ENCODE data around the gene PADI2. TPM values are rescaled to one million over a fixed set of nuclear protein-coding genes. Genes with fewer than 3 reads are reported as not detected.

The PADI2 gene
- total and polyA plus RNA-seq, 9 of the 15 experiments (the other 6 are each of a cell fraction or from before 2014, with no cell fraction given), result 0.01 to 0.11 (median 0.01) TPM; not detected in 5

DNA sequence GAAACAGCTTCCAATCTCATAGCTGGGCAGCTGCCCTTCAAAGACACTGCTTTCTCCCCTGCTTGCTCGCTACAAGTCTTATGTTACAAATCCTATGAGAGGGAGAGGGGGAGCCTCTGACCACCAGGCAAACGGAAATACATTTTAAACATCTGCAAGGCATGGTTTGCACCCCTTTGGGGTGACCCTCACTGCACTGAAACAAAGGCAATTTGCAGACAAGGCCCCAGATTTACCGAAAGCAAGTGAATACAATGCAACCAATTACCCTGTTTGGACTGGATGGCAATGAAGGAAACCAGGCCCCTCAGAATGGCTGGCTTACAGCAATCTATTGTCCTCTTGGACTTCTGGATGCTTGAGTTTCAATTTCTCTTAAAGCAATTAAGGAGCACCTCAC, 95.7 kb downstream of the PADI2 start (continued):
- TF ChIP-seq, protein P1, sequence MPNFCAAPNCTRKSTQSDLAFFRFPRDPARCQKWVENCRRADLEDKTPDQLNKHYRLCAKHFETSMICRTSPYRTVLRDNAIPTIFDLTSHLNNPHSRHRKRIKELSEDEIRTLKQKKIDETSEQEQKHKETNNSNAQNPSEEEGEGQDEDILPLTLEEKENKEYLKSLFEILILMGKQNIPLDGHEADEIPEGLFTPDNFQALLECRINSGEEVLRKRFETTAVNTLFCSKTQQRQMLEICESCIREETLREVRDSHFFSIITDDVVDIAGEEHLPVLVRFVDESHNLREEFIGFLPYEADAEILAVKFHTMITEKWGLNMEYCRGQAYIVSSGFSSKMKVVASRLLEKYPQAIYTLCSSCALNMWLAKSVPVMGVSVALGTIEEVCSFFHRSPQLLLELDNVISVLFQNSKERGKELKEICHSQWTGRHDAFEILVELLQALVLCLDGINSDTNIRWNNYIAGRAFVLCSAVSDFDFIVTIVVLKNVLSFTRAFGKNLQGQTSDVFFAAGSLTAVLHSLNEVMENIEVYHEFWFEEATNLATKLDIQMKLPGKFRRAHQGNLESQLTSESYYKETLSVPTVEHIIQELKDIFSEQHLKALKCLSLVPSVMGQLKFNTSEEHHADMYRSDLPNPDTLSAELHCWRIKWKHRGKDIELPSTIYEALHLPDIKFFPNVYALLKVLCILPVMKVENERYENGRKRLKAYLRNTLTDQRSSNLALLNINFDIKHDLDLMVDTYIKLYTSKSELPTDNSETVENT (CRISPR knock-in tag; IDR thresholded peaks at IDR 0.05), result no peak
- TF ChIP-seq CREM (IDR thresholded peaks at IDR 0.05; ENCODE audit: low read depth) (no peak), CC2D1A (IDR thresholded peaks at IDR 0.05) (no peak), PRMT5 (CRISPR knock-in tag; IDR thresholded peaks at IDR 0.05) (no peak), KDM4B (IDR thresholded peaks at IDR 0.05; ENCODE audit: borderline replicate concordance in 2 of 2, low read depth in 1 of 2) (no peak), ZKSCAN1 (IDR thresholded peaks at IDR 0.05; ENCODE audit: low read depth, low read length) (no peak)
- TF ChIP-seq, protein P2, sequence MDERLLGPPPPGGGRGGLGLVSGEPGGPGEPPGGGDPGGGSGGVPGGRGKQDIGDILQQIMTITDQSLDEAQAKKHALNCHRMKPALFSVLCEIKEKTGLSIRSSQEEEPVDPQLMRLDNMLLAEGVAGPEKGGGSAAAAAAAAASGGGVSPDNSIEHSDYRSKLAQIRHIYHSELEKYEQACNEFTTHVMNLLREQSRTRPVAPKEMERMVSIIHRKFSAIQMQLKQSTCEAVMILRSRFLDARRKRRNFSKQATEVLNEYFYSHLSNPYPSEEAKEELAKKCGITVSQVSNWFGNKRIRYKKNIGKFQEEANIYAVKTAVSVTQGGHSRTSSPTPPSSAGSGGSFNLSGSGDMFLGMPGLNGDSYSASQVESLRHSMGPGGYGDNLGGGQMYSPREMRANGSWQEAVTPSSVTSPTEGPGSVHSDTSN (CRISPR knock-in tag; IDR thresholded peaks at IDR 0.05; ENCODE audit: low read depth), result no peak
- TF ChIP-seq, protein P2 (tag; conservative IDR thresholded peaks at IDR 0.05; ENCODE audit: low read depth), result no peak
